Mammary epithelial cell (primary cell): ENCODE data around the gene SMYD3.

Experiments
- CTCF ChIP-seq, 2 donors: IDR thresholded peaks in 1 of 2; conservative IDR thresholded peaks in 1 of 2; 2 replicates each; pipeline ENCODE4 v1.5.1; 2011 to 2012; ENCODE audit warnings: inconsistent platforms in 2 of 2, low read length in 2 of 2, mild to moderate bottlenecking in 2 of 2, control low read depth in 1 of 2, low read depth in 1 of 2; ENCODE audit not compliant: insufficient read depth in 1 of 2; ENCODE audit errors: extremely low read depth in 1 of 2
- EZH2 ChIP-seq: IDR thresholded peaks from 2 replicates; pipeline ENCODE4 v1.6.1; 2012; ENCODE audit warnings: low read length, inconsistent platforms, borderline replicate concordance

- no peak for TF ChIP-seq CTCF (conservative IDR thresholded peaks at IDR 0.05 in 1 of 2, IDR thresholded peaks at IDR 0.05 in 1 of 2; ENCODE audit: extremely low read depth in 1 of 2, insufficient read depth in 1 of 2, low read depth in 1 of 2, low read length in 2 of 2)
- TF ChIP-seq EZH2, result no peak
Observed at GRCh38 chr1:245804696-245805095, 702.4 kb downstream of the SMYD3 start.
